Karpas-422 (cell line): ENCODE data around the gene SDK1. TPM values are rescaled to one million over a fixed set of nuclear protein-coding genes. Genes with fewer than 3 reads are reported as not detected.

Experiments
- DNase-seq: peaks from one replicate; pipeline ENCODE4 v3.0.0-alpha.2; 2015
- H2AFZ ChIP-seq: fragments of 200-600 bp; sonication (generic); 2 replicates; pipeline ENCODE4 v1.6.1; 2014; ENCODE audit warnings: antibody characterized with exemption, low read length, mixed read lengths
- H3K27ac ChIP-seq: fragments of 200-600 bp; sonication (generic); 2 replicates; pipeline ENCODE4 v1.5.1; 2014; ENCODE audit warnings: mild to moderate bottlenecking, low read length, moderate library complexity
- H3K27me3 ChIP-seq: fragments of 200-600 bp; sonication (generic); 2 replicates; pipeline ENCODE4 v1.6.1; 2014; ENCODE audit warnings: low read length, mixed read lengths
- H3K36me3 ChIP-seq: fragments of 200-600 bp; sonication (generic); 2 replicates; pipeline ENCODE4 v1.6.1; 2014; ENCODE audit warnings: low read length, mixed read lengths; ENCODE audit not compliant: insufficient read depth
- H3K4me1 ChIP-seq: fragments of 200-600 bp; sonication (generic); 2 replicates; pipeline ENCODE4 v1.6.1; 2014; ENCODE audit warnings: mild to moderate bottlenecking, low read length, mixed read lengths
- H3K4me2 ChIP-seq: fragments of 200-600 bp; sonication (generic); 2 replicates; pipeline ENCODE4 v1.6.1; 2014; ENCODE audit warnings: low read length, low read depth, mild to moderate bottlenecking; ENCODE audit not compliant: poor library complexity, severe bottlenecking
- H3K4me3 ChIP-seq: fragments of 200-600 bp; sonication (generic); 2 replicates; pipeline ENCODE4 v1.5.1; 2014; ENCODE audit warnings: mild to moderate bottlenecking, antibody characterized with exemption, low read length, mixed read lengths
- H3K79me2 ChIP-seq: fragments of 200-600 bp; sonication (generic); 2 replicates; pipeline ENCODE4 v1.6.1; 2014; ENCODE audit warnings: mild to moderate bottlenecking, low read length, mixed read lengths
- H3K9ac ChIP-seq: fragments of 200-600 bp; sonication (generic); 2 replicates; pipeline ENCODE4 v1.6.0; 2014; ENCODE audit warnings: low read length
- H3K9me2 ChIP-seq: fragments of 200-600 bp; sonication (generic), shearing (Covaris generic); replicated peaks from 2 replicates; pipeline ENCODE4 v1.6.0; 2014; ENCODE audit warnings: mild to moderate bottlenecking, low read length, moderate library complexity; ENCODE audit not compliant: insufficient read depth
- H3K9me3 ChIP-seq: fragments of 300-700, 200-600 bp; sonication (generic); 2 replicates; pipeline ENCODE4 v1.6.1; 2014; ENCODE audit warnings: low read length, mixed read lengths
- H4K20me1 ChIP-seq: fragments of 200-600 bp; sonication (generic); 2 replicates; pipeline ENCODE4 v1.6.1; 2014; ENCODE audit warnings: mild to moderate bottlenecking, antibody characterized with exemption, low read length, low read depth; ENCODE audit not compliant: insufficient read depth
- total RNA-seq: library from RNA; depleted of rRNA; stranded (reverse); fragments of >200 nt; shearing (Covaris generic); gene quantifications from 2 replicates; pipeline ENCODE4 v1.2.3, GENCODE V29; 2014; ENCODE audit warnings: low replicate concordance

The SDK1 gene
- total RNA-seq, 1 experiment from 2014 or later, result not detected

GRCh38 chr7:3312583-3312982, 11.5 kb downstream of the SDK1 start:
- Histone ChIP-seq H2AFZ (no peak overlapping the region), H3K4me3 (no peak overlapping the region), H3K36me3 (no peaks in the 10 kb centered on the region), H3K27me3 (no peaks in the 10 kb centered on the region), H3K9ac (no peak overlapping the region), H3K4me2 (no peak overlapping the region), H3K4me1 (peaks cover 5% of the 10 kb centered on the region; the same call in 1 of the 2 replicates), H3K9me3 (no peaks in the 10 kb centered on the region), H4K20me1 (no peaks in the 10 kb centered on the region), H3K79me2 (no peaks in the 10 kb centered on the region), H3K27ac (no peak overlapping the region), H3K9me2 (no peaks in the 10 kb centered on the region)
- peak; percentile 48 for DNase-seq

GRCh38 chr7:3318874-3319273, 17.8 kb downstream of the SDK1 start:
- Histone ChIP-seq H3K4me1 (no peaks in the 10 kb centered on the region), H3K36me3 (no peaks in the 10 kb centered on the region), H3K9ac (no peak overlapping the region), H3K4me2 (no peak overlapping the region), H3K27ac (no peak overlapping the region), H3K9me2 (no peaks in the 10 kb centered on the region), H2AFZ (no peak overlapping the region), H3K79me2 (no peaks in the 10 kb centered on the region), H3K9me3 (no peaks in the 10 kb centered on the region), H3K4me3 (no peak overlapping the region), H3K27me3 (no peaks in the 10 kb centered on the region), H4K20me1 (no peaks in the 10 kb centered on the region)
- DNase-seq, result no peak

GRCh38 chr7:3321206-3321605, 20.2 kb downstream of the SDK1 start:
- Histone ChIP-seq H3K9me3 (no peaks in the 10 kb centered on the region), H3K27me3 (no peaks in the 10 kb centered on the region), H3K36me3 (no peaks in the 10 kb centered on the region), H3K4me3 (no peak overlapping the region), H3K27ac (no peak overlapping the region), H4K20me1 (no peaks in the 10 kb centered on the region), H3K4me1 (no peaks in the 10 kb centered on the region), H2AFZ (no peak overlapping the region), H3K9ac (no peak overlapping the region), H3K4me2 (no peak overlapping the region), H3K79me2 (no peaks in the 10 kb centered on the region), H3K9me2 (no peaks in the 10 kb centered on the region)
- no peak for DNase-seq

- no peak overlapping the region for H3K4me2 ChIP-seq
- no peaks in the 10 kb centered on the region for H3K9me2 ChIP-seq
- H3K27me3 ChIP-seq, result no peaks in the 10 kb centered on the region
- H3K4me3 ChIP-seq, result no peak overlapping the region
- no peaks in the 10 kb centered on the region for H4K20me1 ChIP-seq
- H3K4me1 ChIP-seq, result no peaks in the 10 kb centered on the region
- no peaks in the 10 kb centered on the region for H3K9me3 ChIP-seq
- no peaks in the 10 kb centered on the region for H3K36me3 ChIP-seq
- H3K79me2 ChIP-seq, result no peaks in the 10 kb centered on the region
- H2AFZ ChIP-seq, result no peak overlapping the region
- no peak for DNase-seq
- no peak overlapping the region for H3K27ac ChIP-seq
- H3K9ac ChIP-seq, result no peak overlapping the region
Measured at GRCh38 chr7:3321745-3322144, 20.7 kb downstream of the SDK1 start.

GRCh38 chr7:3326246-3326645, 25.2 kb downstream of the SDK1 start:
- H3K27ac ChIP-seq, result no peak overlapping the region
- no peaks in the 10 kb centered on the region for H4K20me1 ChIP-seq
- no peaks in the 10 kb centered on the region for H3K9me2 ChIP-seq
- no peaks in the 10 kb centered on the region for H3K27me3 ChIP-seq
- H3K9me3 ChIP-seq, result no peaks in the 10 kb centered on the region
- no peaks in the 10 kb centered on the region for H3K4me1 ChIP-seq
- H2AFZ ChIP-seq, result no peak overlapping the region
- H3K9ac ChIP-seq, result no peak overlapping the region
- no peak for DNase-seq
- no peak overlapping the region for H3K4me2 ChIP-seq
- no peaks in the 10 kb centered on the region for H3K36me3 ChIP-seq
- H3K79me2 ChIP-seq, result no peaks in the 10 kb centered on the region
- H3K4me3 ChIP-seq, result no peak overlapping the region

GRCh38 chr7:3327099-3327498, 26.0 kb downstream of the SDK1 start:
- Histone ChIP-seq H3K4me1 (no peaks in the 10 kb centered on the region), H3K36me3 (no peaks in the 10 kb centered on the region), H3K4me2 (no peak overlapping the region), H2AFZ (no peak overlapping the region), H3K9ac (no peak overlapping the region), H3K9me2 (no peaks in the 10 kb centered on the region), H3K4me3 (no peak overlapping the region), H3K27me3 (no peaks in the 10 kb centered on the region), H3K27ac (no peak overlapping the region), H3K79me2 (no peaks in the 10 kb centered on the region), H3K9me3 (no peaks in the 10 kb centered on the region), H4K20me1 (no peaks in the 10 kb centered on the region)
- DNase-seq, result no peak

GRCh38 chr7:3327655-3328054, 26.6 kb downstream of the SDK1 start:
- no peaks in the 10 kb centered on the region for H3K79me2 ChIP-seq
- H3K9me3 ChIP-seq, result no peaks in the 10 kb centered on the region
- H3K4me2 ChIP-seq, result no peak overlapping the region
- H2AFZ ChIP-seq, result no peak overlapping the region
- no peak overlapping the region for H3K9ac ChIP-seq
- no peak overlapping the region for H3K4me3 ChIP-seq
- no peaks in the 10 kb centered on the region for H3K4me1 ChIP-seq
- H3K27ac ChIP-seq, result no peak overlapping the region
- DNase-seq, result no peak
- no peaks in the 10 kb centered on the region for H4K20me1 ChIP-seq
- no peaks in the 10 kb centered on the region for H3K36me3 ChIP-seq
- H3K9me2 ChIP-seq, result no peaks in the 10 kb centered on the region
- H3K27me3 ChIP-seq, result no peaks in the 10 kb centered on the region

GRCh38 chr7:3332308-3332707, 31.3 kb downstream of the SDK1 start:
- Histone ChIP-seq H3K4me3 (no peak overlapping the region), H3K4me2 (no peak overlapping the region), H3K27ac (no peak overlapping the region), H3K9me3 (no peaks in the 10 kb centered on the region), H3K79me2 (no peaks in the 10 kb centered on the region), H4K20me1 (no peaks in the 10 kb centered on the region), H3K9ac (no peak overlapping the region), H2AFZ (no peak overlapping the region), H3K4me1 (no peaks in the 10 kb centered on the region), H3K9me2 (no peaks in the 10 kb centered on the region), H3K27me3 (no peaks in the 10 kb centered on the region), H3K36me3 (no peaks in the 10 kb centered on the region)
- DNase-seq, result no peak

GRCh38 chr7:3333861-3334260, 32.8 kb downstream of the SDK1 start:
- Histone ChIP-seq H3K36me3 (no peaks in the 10 kb centered on the region), H3K4me2 (no peak overlapping the region), H2AFZ (no peak overlapping the region), H3K4me3 (no peak overlapping the region), H3K9me3 (no peaks in the 10 kb centered on the region), H3K9me2 (no peaks in the 10 kb centered on the region), H3K4me1 (no peaks in the 10 kb centered on the region), H3K9ac (no peak overlapping the region), H3K79me2 (no peaks in the 10 kb centered on the region), H3K27me3 (no peaks in the 10 kb centered on the region), H4K20me1 (no peaks in the 10 kb centered on the region), H3K27ac (no peak overlapping the region)
- no peak for DNase-seq
